Measurements from ENCODE around the gene ECHDC1. TPM values are rescaled to one million over a fixed set of nuclear protein-coding genes. Genes with fewer than 3 reads are reported as not detected.

The ECHDC1 gene
- total and polyA plus RNA-seq, 2 of the 8 experiments (the other 6 are each of a cell fraction or from before 2014, with no cell fraction given), result 11.3 to 60.5 TPM

GRCh38 chr6:127338936-127339335 is 4.5 kb downstream of the ECHDC1 start (continued):
- TF ChIP-seq CHD7 (IDR thresholded peaks at IDR 0.05; ENCODE audit: insufficient replicate concordance, low read length) (no peak), KDM1A (IDR thresholded peaks at IDR 0.05; ENCODE audit: borderline replicate concordance, low read length) (no peak)
